ENCODE data around the gene ZMYND8. TPM values are rescaled to one million over a fixed set of nuclear protein-coding genes. Genes with fewer than 3 reads are reported as not detected.
A peak's percentile ranks its signal among the peaks of the same experiment; 100 is the strongest.

The ZMYND8 gene
- polyA plus RNA-seq, 5 donors: 32.3 to 50.4 (median 43.4) TPM

- DNase-seq: no peak
Measured at GRCh38 chr20:47335251-47336128, 21.0 kb downstream of the ZMYND8 start.

GRCh38 chr20:47334022-47334551, 22.4 kb downstream of the ZMYND8 start:
- no peak for DNase-seq

- DNase-seq: no peak
Measured at GRCh38 chr20:47332381-47333206, 23.9 kb downstream of the ZMYND8 start.

GRCh38 chr20:47330933-47331708, 25.4 kb downstream of the ZMYND8 start:
- DNase-seq: no peak

GRCh38 chr20:47330071-47330470, 26.4 kb downstream of the ZMYND8 start:
- DNase-seq: no peak

- DNase-seq: no peak
Measured at GRCh38 chr20:47328129-47328528, 28.4 kb downstream of the ZMYND8 start.

GRCh38 chr20:47327711-47328110, 28.8 kb downstream of the ZMYND8 start:
- no peak for DNase-seq

- DNase-seq: no peak
Measured at GRCh38 chr20:47326658-47327268, 29.7 kb downstream of the ZMYND8 start.

- DNase-seq: no peak
Measured at GRCh38 chr20:47325242-47325641, 31.3 kb downstream of the ZMYND8 start.

- no peak for DNase-seq
Measured at GRCh38 chr20:47320990-47321805, 35.3 kb downstream of the ZMYND8 start.

- peak; percentile 86 to 87 for DNase-seq
Measured at GRCh38 chr20:47319517-47320252, 36.8 kb downstream of the ZMYND8 start.

GRCh38 chr20:47318586-47319516, 37.6 kb downstream of the ZMYND8 start:
- DNase-seq: peak; percentile 68

- DNase-seq: peak; percentile 65 to 66
Measured at GRCh38 chr20:47318027-47318585, 38.4 kb downstream of the ZMYND8 start.

GRCh38 chr20:47317127-47317895, 39.2 kb downstream of the ZMYND8 start:
- DNase-seq: peak; percentile 52 to 57

GRCh38 chr20:47316776-47317126, 39.7 kb downstream of the ZMYND8 start:
- DNase-seq: no peak

- no peak for DNase-seq
Measured at GRCh38 chr20:47315339-47316056, 41.0 kb downstream of the ZMYND8 start.
